ENCODE measurements around the gene NEURL3.

Gene NEURL3

DNA sequence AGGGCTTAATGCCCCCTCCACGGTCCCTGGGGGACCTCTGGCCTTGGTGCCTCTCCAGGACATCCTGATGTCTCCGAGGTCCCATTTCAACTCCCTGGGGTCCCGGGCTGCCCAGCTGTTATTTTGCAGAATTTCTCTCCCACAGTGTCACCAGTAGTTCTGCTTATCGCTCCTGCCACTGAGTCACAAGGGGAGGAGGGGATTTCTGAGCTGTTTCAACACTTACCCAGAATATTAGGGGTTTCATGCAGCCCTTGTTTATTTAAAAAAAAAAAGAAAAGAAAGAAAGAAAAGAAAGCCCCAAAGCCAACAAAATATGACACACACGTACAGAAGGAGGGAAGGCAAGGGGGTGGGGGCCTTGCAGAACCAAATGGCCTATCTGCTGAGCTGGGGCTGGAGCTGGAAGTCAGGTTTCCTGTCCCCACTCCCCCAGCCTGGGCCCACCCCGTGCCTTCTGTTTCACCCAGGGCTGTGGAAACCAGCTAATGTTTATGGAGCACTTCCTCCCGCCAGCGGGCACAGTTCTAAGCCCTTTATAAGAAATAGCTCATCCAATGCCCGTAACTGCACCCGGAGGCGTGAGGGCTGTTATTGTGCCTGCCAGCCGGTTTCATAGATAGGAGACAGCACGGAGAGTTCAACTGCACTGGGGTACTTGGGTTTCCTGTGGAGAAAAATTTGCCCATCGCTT lies 23.0 kb upstream of the NEURL3 start:
- peak in 1 of 2 donors; percentile 31 for DNase-seq (ENCODE audit: low read depth in 2 of 2, low spot score in 1 of 2)

DNA sequence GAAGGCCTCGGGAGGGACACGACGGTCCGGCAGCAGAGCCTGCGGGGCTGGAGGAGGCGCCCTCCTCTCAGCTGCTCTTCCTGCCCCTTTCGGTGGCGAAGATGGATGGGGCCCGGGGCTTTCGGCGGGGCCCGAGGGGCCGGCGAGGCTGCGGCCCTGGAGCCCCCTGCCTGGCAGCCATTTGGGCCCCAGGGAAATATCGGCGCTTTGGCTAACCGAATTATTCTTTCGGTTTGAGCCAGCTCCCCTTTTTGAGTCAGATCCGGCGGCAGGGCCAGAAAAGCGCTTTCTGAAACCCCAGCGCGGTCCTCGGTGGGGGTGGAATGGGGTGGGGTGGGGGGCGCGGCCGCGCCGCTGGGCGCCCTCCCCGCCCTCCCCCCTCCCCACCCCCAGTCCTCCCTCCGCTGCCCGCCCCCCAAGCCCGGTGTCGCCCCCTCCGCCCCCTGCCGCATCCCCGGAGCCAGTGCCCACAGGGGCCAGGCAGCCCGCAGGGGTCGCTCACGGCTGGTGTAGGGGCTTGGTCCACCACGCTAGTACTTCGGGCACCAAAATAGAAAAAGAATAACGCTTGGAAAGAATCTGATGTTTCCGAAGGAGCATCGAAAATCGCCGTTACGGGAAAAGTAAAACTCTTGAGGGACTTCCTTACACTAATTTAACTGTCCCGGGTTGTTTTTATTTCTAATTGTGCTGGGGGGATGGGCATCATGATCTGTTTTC lies 22.3 kb upstream of the NEURL3 start:
- DNase-seq (ENCODE audit: low read depth in 2 of 2, low spot score in 1 of 2): no peak

DNA sequence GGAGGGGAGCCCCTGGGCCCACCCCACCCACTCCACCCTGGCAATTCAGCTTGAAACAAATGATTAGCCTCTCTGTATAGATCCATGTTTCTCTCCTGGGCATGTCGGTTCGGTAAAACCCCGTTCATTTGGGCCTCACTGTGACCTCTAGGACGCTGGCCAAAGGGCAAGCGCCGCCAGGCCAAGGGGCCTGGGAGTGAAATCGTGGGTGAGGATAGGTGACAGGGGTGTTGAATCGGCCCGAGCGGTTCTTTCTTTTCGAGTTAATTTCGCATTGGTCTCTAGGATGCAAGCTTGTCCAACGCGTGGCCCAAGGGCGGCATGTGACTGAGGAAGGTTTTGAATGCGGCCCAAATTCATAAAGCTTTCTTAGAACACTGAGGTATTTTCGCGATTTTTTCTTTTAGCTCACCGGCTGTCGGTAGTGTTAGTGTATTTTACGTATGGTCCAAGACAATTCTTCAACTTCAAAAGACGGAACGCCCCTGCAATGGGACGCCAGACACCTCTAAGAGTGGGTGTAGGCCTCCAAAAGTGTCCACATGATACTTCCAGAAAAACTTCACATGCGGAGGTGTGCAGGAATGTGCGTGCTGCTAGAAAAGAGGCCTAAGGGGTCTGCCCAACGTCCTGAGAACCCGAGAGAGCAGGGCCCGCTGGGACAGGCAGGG lies 21.6 kb upstream of the NEURL3 start:
- DNase-seq (ENCODE audit: low read depth in 2 of 2, low spot score in 1 of 2): no peak

DNA sequence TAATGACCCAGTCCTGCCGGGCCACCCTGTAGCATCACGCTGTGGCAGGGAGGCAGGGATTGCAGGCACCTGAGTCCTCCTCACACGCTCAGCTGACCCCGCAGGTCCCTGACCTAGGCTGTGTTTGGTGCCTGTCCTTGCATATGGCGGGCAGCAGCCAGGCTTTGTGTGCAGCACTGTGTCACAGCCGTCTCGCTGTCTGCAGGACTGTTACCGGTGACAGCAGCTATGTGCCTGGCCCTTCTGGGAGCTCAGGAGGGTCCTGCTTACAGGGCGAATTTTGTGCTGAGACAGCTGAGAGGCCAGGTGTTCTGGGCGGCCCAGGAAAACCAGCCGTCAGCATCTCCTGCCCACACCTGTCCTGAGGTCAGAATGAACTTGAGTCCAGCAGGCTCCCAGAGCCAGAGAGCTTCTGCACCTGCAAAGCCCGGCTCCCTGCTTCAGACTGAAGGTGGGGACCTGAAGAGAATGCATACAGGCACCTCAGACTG lies 21.0 kb upstream of the NEURL3 start:
- no peak for DNase-seq (ENCODE audit: low read depth in 2 of 2, low spot score in 1 of 2)

DNA sequence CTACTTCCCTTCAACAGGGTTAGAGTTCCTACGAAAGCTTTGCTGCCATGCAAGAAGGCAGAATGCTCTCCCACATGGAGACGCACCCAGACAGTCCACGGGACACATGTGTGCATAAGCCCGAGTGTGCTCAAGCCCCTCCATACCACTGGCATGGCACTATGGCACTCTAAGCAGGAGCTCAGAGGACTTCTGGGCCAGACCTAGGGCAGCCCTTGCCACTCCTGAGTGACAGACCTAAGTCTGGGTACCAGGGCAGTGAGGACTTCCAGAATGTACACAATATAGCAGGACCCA lies 20.0 kb upstream of the NEURL3 start:
- DNase-seq (ENCODE audit: low read depth in 2 of 2, low spot score in 1 of 2): no peak

DNA sequence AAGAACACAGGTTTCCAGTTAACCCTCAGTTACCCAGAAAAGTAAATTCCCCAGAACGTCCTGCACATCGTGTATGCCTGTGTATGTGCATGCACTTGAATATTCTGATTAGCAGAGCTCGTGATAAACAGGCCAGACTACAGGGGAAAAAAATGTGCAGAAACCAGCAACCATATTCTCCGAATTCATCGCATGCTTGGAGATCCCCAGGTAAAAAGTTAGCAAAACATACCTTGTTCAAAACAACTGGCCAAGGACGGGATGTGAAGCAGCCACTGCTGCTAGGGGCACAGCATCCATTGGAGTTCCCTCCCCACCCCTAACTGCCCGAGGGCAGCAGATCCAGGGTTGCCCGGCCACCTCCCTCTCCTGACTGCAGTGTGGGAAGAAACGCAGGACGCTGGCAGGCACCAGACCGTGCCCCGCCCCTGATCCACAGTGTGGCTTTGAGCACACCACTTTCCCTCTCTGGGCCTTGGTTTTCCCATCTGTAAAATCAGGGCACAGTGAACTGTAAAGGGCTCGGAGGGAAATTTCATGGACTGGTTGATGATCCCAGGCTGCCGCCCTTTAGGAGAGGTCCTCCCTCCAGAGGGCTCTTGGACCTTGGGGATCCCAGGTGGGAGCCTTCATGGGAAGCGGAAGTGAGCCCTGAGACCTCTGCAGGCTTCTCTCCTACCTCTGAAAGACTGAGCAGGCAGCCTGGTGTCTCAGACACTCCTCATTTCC lies 19.5 kb upstream of the NEURL3 start:
- no peak for DNase-seq (ENCODE audit: low read depth in 2 of 2, low spot score in 1 of 2)

DNA sequence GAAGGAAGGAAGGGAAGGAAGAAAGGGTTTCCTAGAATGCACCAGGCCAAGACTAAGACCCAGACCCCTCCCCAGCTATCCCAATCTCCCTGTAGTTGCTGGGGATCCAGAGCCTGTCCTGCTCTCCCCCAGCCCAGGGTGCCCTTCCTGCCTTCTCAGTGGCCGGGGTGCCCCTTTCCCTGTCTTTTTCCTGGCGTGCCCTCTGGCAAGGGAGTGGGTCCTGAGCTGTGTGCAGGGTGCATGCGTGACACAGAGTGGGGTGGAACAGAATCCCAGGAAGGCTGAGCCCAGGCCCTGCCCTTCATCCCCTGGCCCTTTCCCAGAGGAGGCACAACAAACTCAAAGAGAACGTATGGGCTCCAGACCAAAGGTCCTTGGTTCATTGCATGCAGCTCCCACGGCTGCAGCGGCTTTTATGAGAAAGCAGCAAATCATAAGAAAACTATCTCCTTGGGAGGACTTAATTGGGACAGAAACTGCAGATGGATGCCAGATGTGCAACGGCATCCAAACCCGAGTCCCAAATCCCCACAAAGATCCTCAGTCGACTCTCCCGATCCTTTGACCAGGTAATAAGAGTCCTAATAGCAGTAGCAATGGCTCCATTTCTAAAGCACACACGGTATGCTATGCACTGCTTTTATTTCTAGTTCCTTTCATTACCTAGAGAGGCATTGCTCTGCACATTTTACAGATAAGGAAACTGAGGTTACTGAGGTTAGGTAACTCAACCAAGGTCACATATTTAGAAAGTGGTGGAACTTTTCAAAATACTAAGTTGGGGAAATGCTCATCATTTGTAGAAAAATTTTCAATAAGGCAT lies 18.7 kb upstream of the NEURL3 start:
- no peak for DNase-seq (ENCODE audit: low read depth in 2 of 2, low spot score in 1 of 2)

DNA sequence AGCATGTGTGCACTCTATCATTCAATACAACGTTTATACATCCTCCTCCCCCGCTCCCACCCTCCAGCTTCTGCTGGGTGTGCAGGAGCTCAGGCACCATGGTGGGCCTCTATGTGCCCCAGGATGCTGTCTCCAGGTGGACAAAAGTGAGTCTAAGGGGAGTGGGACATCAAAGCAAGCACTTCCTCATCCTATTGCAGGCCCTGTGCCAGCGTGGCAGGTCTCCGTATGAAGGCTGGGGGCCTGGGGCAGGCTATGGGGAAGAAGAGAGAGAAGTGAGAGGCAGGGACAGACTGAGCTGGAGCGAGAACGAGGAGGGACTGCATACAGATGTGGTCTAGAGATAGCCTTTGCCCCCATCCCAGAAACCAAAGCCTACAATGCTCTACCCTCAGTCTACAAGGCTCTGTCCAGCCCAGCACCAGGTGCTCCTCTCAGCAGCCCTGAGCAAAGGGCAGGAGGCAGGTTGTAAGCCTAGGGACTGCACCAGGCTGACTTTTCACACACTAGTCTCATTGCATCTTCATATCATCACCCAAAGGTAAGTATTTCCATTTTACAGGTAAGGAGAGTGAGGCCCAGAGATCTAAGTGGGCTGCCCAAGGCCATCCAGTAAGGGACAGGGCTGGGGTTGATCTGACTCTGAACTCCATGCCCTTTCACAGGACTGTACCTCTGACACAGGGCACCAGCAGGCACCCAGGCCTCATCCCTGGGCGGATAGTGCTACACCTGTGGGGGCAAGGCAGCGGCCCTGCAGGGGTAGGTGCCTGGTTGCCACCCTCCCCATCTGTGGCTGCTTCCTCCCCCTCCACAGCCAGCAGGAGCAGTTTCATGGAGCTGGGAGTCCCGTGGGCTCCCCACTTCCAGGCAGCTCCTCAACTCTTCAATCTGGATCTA lies 17.4 kb upstream of the NEURL3 start:
- DNase-seq (ENCODE audit: low read depth in 2 of 2, low spot score in 1 of 2): no peak

DNA sequence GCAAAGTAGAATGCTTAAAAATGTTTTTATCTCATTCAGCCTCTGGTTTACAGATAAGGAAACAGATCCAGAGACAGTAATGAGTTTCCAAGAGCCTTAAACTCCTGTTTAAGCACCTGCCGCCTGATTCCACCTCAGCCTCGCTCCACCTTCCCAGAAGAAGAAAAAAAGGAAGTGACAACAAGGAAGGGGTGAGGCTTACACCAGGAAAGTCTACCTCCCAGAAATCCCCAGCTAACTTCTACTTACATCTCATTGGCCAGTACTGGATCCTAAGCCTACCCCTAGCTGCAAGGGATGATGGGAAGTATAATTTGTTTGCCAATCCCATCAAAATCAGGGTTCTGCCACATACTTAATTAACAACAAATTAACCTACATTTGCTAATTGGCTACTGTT lies 16.1 kb upstream of the NEURL3 start:
- no peak for DNase-seq (ENCODE audit: low read depth in 2 of 2, low spot score in 1 of 2)

DNA sequence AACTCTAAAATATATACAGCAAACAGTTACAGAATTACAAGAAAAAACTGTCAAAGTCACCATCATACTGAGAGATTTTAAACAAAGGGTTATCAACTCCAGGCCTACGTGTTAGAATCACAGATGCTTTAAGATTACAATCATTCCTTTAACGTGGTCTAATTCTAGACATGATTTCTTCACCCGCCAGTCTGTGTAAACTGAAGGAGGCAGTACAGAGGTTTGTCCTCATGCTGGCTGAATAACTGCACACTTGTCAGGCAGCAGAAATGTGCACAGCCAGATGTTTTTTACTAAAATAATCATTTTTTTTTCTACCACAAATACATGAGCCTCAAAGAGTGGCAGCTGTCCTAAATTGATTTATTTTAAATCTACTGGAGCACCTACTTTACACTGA lies 15.5 kb upstream of the NEURL3 start:
- no peak for DNase-seq (ENCODE audit: low read depth in 2 of 2, low spot score in 1 of 2)

DNA sequence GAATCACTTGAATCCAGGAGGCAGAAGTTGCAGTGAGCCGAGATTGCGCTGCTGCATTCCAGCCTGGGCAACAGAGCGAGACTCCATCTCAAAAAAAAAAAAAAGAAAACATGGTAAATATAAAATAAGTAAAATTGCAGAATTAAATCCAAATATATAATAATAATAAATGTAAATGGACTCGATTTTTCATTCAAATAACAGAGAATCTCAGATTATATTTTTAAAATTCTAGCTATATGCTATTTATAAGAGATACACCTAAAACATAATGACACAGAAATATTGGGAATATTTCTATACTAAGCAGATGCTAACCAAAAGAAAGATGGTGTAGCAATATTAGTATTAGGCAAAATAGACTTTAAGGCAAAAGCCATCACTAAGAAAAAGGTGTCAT lies 15.1 kb upstream of the NEURL3 start:
- DNase-seq (ENCODE audit: low read depth in 2 of 2, low spot score in 1 of 2): no peak

DNA sequence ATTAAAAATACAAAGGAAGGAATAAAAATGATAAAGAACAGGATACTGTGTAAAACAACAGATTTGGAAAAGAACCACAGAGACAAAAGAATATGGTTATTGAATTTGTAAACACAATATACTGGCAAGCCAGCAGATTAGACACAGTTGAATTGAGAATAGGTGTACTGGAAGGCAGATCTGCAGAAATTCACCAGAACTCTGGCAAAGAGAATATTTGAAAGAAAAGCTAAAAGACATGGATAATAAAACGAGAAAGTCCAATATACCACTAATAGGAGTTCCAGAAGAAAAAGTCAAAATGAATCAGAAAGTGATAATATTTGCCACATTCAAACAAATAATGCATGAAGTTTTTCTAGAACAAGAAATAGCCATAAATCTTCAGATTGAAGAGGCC lies 11.9 kb upstream of the NEURL3 start:
- DNase-seq (ENCODE audit: low read depth in 2 of 2, low spot score in 1 of 2): no peak

DNA sequence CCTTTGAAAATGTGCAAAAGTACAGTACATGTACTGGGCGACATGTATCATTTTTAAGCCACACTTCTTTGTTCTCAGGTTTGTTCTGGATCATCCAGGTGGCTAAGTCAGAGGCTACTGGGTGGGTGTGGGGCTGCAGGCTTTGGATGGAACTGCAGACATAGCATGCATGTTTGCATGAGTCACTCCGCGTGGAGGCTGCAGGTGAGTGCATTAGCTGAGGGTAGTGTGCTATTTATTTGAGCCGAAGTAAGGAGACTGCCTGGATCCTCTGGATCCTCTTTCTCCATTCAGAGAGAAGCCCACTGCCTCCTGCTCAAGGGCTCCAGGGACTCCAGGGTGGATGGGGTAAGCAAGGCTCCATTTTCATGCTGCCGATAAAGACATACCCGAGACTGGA lies 9.4 kb upstream of the NEURL3 start:
- DNase-seq (ENCODE audit: low read depth in 2 of 2, low spot score in 1 of 2): no peak

DNA sequence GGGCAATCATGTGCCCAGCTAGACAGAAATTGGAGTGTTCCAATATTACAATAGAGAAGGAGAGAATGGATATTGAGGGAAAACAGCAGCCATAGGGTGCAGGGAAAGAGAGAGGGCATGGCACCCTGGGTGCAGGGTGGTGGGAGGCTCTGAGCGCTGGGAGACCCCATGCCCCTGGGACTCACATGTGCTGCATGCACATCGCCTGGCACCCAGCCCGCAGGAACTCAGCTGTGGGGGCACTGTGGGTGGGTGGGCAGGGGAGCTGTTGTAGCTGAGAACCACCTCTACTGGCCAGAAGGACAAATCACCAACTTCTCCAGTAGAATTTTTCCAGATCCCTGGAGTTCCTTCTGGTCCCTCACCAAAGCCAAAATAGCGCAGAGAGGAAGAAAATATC lies 7.2 kb upstream of the NEURL3 start:
- no peak for DNase-seq (ENCODE audit: low read depth in 2 of 2, low spot score in 1 of 2)

DNA sequence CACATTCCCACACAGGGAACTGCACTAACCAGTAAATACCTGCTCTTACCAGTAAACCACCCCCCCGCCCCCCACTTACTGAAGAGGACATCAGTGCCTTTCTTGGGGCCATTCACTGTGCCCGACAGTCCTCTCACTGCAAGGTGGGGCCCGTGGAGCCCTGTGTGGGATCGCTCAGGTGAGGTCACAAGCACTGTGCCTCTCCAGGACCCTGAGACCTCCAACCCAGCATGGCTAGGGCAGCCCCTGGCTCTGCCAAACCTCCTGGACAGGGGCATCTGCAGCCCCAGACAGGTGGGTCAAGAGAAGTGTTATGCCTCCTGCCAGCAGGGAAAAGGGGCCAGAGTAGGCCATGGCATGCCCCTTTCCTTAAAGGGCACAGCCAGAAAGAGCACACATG lies 6.7 kb upstream of the NEURL3 start:
- no peak for DNase-seq (ENCODE audit: low read depth in 2 of 2, low spot score in 1 of 2)

DNA sequence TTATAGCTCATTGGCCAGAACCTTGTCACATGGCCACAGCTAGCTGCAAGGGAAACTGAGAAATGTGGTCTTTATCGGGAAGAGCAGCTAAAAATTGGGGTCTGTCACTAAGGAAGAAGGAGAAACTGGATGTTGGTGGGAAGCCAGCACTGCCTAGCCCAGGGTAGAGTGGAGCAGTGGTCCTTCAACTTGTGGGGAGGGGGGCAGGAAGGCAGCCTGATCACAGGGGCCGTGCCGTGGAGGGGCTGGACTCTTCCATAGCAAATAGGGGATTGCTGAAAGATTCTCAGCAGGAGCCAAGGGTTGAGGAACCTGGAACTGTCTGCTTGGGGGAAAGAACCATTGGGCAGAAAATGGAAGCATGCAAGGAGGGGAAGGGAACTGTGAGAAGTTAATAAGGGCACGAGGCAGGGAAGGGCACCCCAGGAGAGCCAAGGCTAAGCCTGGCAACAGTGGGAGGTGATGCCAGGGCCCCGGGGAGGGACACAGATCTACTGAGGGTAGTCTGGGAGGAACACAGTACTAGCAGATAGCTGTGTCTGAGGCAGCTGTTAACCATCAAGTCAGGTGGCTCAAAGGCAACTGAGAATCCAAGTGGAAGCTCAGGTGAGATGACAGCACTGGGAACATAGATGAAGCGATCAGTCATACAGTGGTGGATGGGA lies 5.9 kb upstream of the NEURL3 start:
- DNase-seq (ENCODE audit: low read depth in 2 of 2, low spot score in 1 of 2): no peak

DNA sequence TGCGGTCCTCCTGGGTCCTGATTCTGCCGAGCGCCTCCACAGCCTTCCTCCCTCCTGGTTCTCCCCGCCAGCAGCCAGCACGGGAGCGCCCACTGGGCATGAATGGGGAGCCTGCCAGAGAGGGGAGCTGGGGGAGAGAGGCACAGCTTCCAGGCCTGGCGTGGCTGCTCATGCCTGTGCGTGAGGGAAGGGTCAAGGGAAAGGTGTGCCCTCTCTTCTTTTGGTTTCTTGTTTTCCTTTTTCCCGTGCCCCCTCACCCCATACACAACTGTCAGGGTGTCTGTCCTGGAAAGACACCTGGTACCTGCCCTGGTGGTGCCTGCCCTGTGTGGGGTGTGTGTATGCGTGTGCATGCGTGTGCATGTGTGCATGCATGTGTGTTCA lies 4.7 kb upstream of the NEURL3 start:
- no peak for DNase-seq (ENCODE audit: low read depth in 2 of 2, low spot score in 1 of 2)

DNA sequence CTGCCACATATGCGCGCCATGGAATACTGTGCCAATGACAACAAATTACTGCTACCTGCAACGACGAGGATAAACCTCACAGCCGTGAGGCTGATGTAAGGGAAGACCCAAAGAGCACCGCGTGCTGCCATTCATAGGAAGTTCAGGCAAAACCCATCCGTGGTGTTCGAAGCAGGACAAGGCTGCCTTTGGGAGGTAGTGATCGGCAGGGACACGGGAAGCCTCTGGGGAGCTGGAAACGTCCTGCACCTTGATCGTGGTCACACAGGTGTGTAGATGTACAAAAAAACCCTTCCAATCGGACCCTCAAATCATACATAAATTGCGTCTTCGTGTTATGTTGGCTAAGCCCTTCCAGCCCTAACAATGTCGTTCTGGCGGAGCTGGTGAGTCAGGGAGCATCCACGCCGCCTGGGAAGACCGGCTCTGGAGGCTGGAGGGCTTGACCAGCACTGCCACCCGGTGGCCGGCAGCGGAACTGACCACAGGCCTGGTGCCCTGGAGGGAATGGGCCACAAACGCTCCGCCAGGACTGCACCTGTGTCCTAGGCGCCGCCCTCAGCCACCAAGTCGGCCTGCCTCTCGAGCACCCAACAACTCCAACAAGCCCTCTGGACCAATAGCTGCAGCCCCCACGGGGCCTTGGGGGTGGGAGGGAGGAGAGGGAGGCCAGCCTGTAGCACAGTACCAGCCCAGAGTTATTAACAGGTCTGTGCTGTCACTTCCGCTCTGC lies 4.1 kb upstream of the NEURL3 start:
- peak in 1 of 2 donors; percentile 39 for DNase-seq (ENCODE audit: low read depth in 2 of 2, low spot score in 1 of 2)
